Measurements from ENCODE around the gene CATSPERE.

- TF ChIP-seq CTCF (IDR thresholded peaks at IDR 0.05) (no peak), EP300 (IDR thresholded peaks at IDR 0.05) (no peak), POLR2AphosphoS5 (IDR thresholded peaks at IDR 0.05) (peak; percentile 16 to 95 (median 84)), POLR2A (IDR thresholded peaks at IDR 0.05) (peak in 2 of 4 donors; percentile 27 to 68)
Measured at GRCh38 chr1:244451539-244451950, 9.5 kb upstream of the CATSPERE start, which contains the start of gene ADSS2.
